SK-MEL-5 (cell line): ENCODE results near the gene TNN. TPM values are rescaled to one million over a fixed set of nuclear protein-coding genes. Genes with fewer than 3 reads are reported as not detected.

Experiments
- DNase-seq: peaks from one replicate; pipeline ENCODE4 v3.0.0-alpha.2; 2016; ENCODE audit warnings: low read depth, low spot score
- in situ Hi-C: cut with HindIII; loops from 2 replicates; pipeline ENCODE4 v1.10.0; 2016; ENCODE audit warnings: low sequenced_read_pairs, high pct_unique_total_duplicates, low pct_unique_long_range_greater_than_20kb
- total RNA-seq: library from RNA; depleted of rRNA; stranded (reverse); fragments of >200 nt; shearing (Covaris generic); gene quantifications from 2 replicates; pipeline ENCODE4 v1.2.3, GENCODE V29; 2014

The TNN gene
- total RNA-seq, 1 experiment from 2014 or later: not detected

GRCh38 chr1:175129997-175130648 is 62.5 kb downstream of the TNN start:
- in situ Hi-C loops: no loop called here
- peak; percentile 79 for DNase-seq

- in situ Hi-C loops: no loop called here
- DNase-seq: no peak
Observed at GRCh38 chr1:175130649-175131045, 63.0 kb downstream of the TNN start.

DNA sequence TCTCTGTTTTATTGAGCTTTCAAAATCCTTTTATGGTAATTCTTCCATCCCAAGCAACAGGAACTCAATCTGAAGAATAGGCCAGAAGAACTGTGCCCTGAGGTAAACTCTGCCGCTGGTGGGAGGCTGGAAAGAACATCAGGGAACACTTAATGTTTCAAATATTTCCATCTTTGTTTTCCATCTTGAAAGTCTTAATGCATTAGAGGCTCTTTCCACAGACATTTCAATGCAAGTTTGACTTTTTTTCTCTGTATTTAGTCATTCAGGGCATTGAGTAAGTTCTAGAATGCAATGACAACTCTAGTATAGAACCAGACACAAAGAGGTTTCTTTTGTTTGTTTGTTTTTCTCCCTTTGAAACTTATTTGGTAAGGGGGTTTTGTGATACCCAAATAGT is 63.5 kb downstream of the TNN start:
- no peak for DNase-seq
- in situ Hi-C loops: no loop called here

DNA sequence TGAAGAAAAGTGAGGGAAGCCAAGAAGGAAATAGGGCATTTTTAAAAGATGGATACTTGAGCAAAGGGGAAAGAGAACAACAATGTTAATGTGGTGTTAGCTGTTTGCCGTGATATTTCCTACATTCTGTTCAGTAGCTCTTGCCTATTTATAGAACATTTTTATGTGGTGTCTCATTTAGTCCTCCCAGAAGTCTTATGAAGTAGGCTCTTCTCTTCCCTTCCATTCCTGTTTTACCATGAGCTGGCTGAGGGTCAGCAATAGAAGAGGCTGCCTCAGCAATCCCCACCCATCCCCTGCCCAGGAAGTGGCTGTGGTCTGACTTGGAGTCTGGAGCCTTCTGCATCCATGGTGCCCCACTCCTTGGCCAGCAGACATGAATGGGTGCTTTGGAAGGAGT is 64.8 kb downstream of the TNN start:
- DNase-seq: no peak
- in situ Hi-C loops: no loop called here

- DNase-seq: no peak
- in situ Hi-C loops: no loop called here
Observed at GRCh38 chr1:175133673-175134435, 66.2 kb downstream of the TNN start.

DNA sequence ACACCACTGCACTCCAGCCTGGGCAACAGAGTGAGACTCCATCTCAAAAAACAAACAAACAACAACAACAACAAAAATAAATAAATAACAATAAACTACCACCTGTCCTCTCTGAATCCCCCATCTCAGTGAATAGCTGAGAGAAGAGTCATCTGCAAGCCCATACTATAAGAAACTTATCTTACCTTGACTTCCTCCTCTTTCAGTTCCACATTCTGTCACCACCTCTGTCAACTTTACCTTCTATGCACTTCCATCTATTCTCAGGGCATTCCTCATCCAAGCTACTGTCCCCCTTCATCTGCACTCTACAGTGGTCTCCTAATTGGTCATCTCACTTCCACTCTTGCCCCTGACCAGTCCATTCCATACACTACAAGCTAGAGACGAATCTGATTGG is 66.9 kb downstream of the TNN start:
- no peak for DNase-seq
- in situ Hi-C loops: no loop called here

- DNase-seq: no peak
- in situ Hi-C loops: no loop called here
Observed at GRCh38 chr1:175136246-175136645, 68.6 kb downstream of the TNN start.

DNA sequence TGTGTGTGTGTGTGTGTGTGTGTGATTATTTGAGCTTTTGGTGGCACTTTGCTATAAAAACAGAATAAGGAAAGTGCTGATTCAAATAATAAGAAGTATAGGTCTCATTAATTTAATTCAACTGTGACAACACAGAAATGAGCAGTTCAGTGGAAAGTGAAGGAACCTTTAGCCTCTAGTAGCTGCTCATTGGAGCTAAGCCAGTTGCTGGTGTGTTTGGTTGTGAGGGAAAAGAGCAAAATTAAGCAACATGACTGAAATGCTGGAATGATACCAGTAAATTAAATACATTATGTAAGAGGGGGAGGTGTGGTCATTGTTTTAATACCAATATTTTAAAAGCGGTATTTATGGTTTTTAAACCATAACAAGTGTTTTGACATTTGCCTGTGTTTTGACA is 69.7 kb downstream of the TNN start:
- in situ Hi-C loops: no loop called here
- no peak for DNase-seq

DNA sequence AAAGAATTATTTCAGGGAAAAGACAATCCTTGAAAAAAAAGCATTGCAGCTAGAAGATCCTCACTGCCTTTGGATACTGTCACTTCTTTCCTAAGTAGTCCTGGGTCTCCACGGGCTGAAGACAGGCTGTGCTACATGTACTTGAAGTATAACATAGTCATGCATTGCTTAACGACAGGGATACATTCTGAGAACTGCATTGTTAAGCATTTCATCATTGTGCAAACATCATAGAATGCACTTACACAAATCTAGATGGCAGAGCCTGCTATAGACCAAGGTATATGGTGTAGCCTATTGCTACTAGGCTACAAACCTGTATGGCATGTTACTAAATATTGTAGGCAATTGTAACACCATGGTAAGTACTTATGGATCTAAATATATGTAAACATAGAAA is 70.9 kb downstream of the TNN start:
- in situ Hi-C loops: no loop called here
- DNase-seq: no peak

DNA sequence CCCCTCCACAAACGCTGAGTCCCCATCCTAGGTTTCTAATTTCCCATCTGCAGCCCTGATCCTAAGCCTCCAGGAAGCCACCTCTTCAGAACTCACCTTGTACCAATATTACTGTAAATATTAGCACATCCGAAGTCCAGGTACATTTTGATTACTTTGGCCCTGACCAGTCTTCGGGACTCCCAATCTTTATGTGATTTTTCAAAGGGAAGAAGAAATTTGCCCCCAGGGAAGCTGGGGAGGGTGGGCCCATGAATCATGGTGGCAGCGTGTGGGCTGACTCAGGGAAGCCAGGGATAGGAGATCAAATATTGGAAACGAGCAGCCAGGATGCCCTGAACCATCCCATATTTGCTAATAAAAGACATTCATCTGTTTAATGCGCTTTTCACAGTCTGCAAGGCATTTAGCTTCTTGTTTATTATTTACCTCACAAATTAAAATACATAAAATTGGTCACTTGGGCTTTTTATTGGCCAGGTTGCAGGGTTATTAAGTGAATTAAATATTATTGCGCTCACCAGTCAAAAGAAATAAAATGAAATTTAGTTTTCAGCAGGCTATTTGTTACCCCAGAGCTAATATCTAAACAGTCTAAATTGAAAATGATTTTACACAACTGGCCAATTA is 78.4 kb downstream of the TNN start:
- in situ Hi-C loops: no loop called here
- no peak for DNase-seq

DNA sequence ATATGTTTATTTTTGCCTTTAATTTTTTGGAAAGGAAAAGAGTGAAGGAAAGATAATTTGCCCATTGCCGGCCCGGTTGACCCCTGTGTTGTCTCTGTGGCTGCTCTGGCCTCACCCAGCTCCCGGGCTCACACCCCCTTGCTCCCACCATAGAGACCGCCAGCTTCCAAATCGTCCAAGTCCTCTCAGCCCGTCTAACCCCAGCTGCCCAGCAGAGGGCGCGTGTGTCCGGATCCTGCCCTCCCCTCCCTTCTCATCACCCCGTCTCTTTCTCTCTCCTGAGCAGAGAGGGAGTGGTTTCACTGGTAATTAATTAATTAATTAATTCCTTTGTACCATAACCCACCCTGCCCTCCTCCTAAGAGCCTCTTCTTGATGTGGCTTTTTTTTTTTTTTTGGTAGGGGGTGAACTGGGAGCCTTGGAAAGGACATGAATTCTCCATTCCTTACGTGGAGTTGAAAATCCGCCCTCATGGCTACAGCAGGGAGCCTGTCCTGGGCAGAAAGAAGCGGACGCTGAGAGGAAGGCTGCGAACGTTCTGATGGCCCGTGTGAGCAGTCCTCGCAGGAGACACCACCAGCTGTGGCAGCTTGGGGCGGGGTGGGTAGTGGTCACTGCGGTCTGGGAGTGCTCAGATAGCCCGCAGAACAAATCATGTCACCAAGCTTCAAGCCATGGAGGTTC is 79.0 kb downstream of the TNN start:
- in situ Hi-C loops: no loop called here

GRCh38 chr1:175147569-175147968 is 79.9 kb downstream of the TNN start:
- DNase-seq: no peak
- in situ Hi-C loops: no loop called here

More for the DNA sequence above, 79.0 kb downstream of the TNN start:
- DNase-seq: peak; percentile 82

DNA sequence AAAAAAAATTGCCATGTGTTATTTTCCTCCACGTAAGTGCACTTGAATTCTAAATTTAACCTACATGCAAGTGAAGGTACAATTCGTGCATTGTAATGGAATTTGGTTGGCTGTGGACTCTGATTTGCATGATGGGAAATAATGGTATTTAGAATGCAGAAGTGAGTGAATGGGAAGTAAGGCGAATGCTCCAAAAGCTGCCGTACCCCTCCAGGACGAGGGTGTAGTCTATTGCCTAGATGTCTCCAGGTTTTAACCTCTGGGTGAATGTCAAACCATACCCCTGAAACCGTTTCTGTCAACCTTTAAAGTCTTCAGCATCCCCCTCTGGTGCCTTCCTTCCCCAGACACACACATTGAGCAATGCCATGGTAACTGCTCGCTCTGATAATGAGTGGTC is 80.4 kb downstream of the TNN start:
- in situ Hi-C loops: no loop called here
- no peak for DNase-seq

GRCh38 chr1:175150596-175151319 is 83.1 kb downstream of the TNN start:
- in situ Hi-C loops: no loop called here
- no peak for DNase-seq

DNA sequence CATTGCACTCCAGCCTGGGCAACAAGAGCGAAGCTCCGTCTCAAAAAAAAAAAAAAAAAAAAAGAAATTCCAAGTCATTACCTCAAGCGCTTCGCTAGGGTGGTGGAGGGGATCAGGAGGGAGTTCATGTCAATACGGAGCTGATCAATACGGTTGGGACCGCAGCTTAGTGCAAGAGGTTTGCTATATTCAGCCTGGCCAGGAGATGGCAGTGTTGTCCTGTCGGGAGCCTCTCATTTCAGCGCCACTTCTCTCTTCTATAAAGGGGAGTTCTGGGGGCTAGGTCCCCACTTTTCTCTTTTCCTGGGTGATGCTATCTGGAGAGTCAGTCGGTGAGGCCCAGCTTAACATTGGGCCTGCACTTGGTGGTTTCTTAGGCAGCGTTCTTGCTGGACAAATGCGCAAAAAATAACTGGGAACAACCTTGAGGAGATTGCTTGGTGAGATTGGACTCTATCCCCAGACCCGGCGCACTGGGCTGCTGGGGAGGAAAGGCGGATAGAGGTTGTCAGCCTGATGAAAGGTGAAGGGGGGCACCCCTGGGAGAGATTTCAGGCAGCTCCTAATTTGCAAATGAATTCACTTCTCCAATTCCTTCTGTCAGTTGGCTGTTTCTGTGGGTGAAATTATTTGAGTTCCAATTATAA is 84.5 kb downstream of the TNN start:
- in situ Hi-C loops: no loop called here
- peak; percentile 55 for DNase-seq

GRCh38 chr1:175154629-175155472 is 87.2 kb downstream of the TNN start:
- peak; percentile 70 for DNase-seq
- in situ Hi-C loops: no loop called here

DNA sequence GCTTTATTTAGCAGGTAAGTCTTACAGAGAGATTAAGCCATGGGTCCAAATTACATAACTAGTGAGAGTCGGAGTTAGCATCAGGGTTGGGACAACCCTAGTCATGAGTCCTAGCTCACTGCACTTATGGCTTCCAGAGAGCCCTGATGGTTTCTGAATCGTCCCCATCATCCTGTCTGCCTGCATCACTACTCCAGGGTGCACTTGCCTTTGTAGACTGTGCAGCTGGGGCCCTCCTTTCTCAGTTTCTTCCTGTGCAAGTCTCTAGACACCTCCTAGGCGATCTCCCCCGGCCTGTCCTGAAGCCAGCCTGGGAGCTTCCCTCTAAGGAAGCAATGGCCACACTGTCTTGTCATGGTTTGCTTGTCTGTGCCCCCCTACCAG is 87.8 kb downstream of the TNN start:
- in situ Hi-C loops: no loop called here
- no peak for DNase-seq
